Ovary (tissue), 3 donors: ENCODE data around the gene SP6.

Experiments used
- CTCF ChIP-seq, 3 donors: fragments of 450-650 bp in 2 of 3; fragments of 200-600 bp in 1 of 3; IDR thresholded peaks; one replicate each; pipeline versions ENCODE4 v1.5.1 to v1.8.0; 2016 to 2022; ENCODE audit warnings: antibody characterized with exemption in 3 of 3, mild to moderate bottlenecking in 1 of 3
- POLR2A ChIP-seq: fragments of 450-650 bp; IDR thresholded peaks from one replicate; pipeline ENCODE4 v1.6.1; 2017; ENCODE audit warnings: antibody characterized with exemption, mild to moderate bottlenecking, moderate library complexity
- donor health status: DM: no; HTN: no; CAD: no.

- TF ChIP-seq CTCF (IDR thresholded peaks at IDR 0.05) (no peak), POLR2A (no peak)
Observed at GRCh38 chr17:47813077-47813476, 37.9 kb downstream of the SP6 start.
